Measurements from ENCODE around the gene CALY.

CALY gene

GRCh38 chr10:133312769-133313145 is 23.9 kb downstream of the CALY start:
- FAIRE-seq, result no peak
- TF ChIP-seq TAF1 (IDR thresholded peaks at IDR 0.05; ENCODE audit: borderline replicate concordance, low read depth, low read length) (no peak), POLR2A (IDR thresholded peaks at IDR 0.05; ENCODE audit: low read depth, low read length) (no peak)
- no peak for DNase-seq (ENCODE audit: insufficient read length)

- TF ChIP-seq POLR2A (IDR thresholded peaks at IDR 0.05; ENCODE audit: low read depth, low read length) (no peak), POLR2AphosphoS5 (IDR thresholded peaks at IDR 0.05; ENCODE audit: low read depth, low read length) (no peak), TAF1 (IDR thresholded peaks at IDR 0.05; ENCODE audit: borderline replicate concordance, low read depth, low read length) (no peak)
- no peak for DNase-seq (ENCODE audit: insufficient read length)
- no peak for FAIRE-seq
Measured at GRCh38 chr10:133312016-133312768, 24.5 kb downstream of the CALY start.

GRCh38 chr10:133311570-133311969 is 25.1 kb downstream of the CALY start:
- DNase-seq (ENCODE audit: insufficient read length) (no peak), FAIRE-seq (no peak)
- TF ChIP-seq TAF1 (IDR thresholded peaks at IDR 0.05; ENCODE audit: borderline replicate concordance, low read depth, low read length), result no peak
- TF ChIP-seq POLR2A (IDR thresholded peaks at IDR 0.05; ENCODE audit: low read depth, low read length), result no peak
- TF ChIP-seq POLR2AphosphoS5 (IDR thresholded peaks at IDR 0.05; ENCODE audit: low read depth, low read length), result no peak

GRCh38 chr10:133310789-133311188 is 25.9 kb downstream of the CALY start:
- FAIRE-seq, result no peak
- no peak for TF ChIP-seq TAF1 (IDR thresholded peaks at IDR 0.05; ENCODE audit: borderline replicate concordance, low read depth, low read length)
- no peak for TF ChIP-seq POLR2AphosphoS5 (IDR thresholded peaks at IDR 0.05; ENCODE audit: low read depth, low read length)
- TF ChIP-seq POLR2A (IDR thresholded peaks at IDR 0.05; ENCODE audit: low read depth, low read length), result no peak
- no peak for DNase-seq (ENCODE audit: insufficient read length)

- FAIRE-seq, result no peak
- TF ChIP-seq POLR2AphosphoS5 (IDR thresholded peaks at IDR 0.05; ENCODE audit: low read depth, low read length) (no peak), TAF1 (IDR thresholded peaks at IDR 0.05; ENCODE audit: borderline replicate concordance, low read depth, low read length) (no peak), POLR2A (IDR thresholded peaks at IDR 0.05; ENCODE audit: low read depth, low read length) (no peak)
- no peak for DNase-seq (ENCODE audit: insufficient read length)
Measured at GRCh38 chr10:133310399-133310755, 26.3 kb downstream of the CALY start.

GRCh38 chr10:133309720-133310398 is 26.8 kb downstream of the CALY start:
- DNase-seq (ENCODE audit: insufficient read length), result no peak
- TF ChIP-seq POLR2AphosphoS5 (IDR thresholded peaks at IDR 0.05; ENCODE audit: low read depth, low read length), result no peak
- no peak for TF ChIP-seq TAF1 (IDR thresholded peaks at IDR 0.05; ENCODE audit: borderline replicate concordance, low read depth, low read length)
- no peak for TF ChIP-seq POLR2A (IDR thresholded peaks at IDR 0.05; ENCODE audit: low read depth, low read length)
- no peak for FAIRE-seq

GRCh38 chr10:133309100-133309719 is 27.5 kb downstream of the CALY start:
- DNase-seq (ENCODE audit: insufficient read length) (peak; percentile 93), FAIRE-seq (no peak)
- no peak for TF ChIP-seq POLR2AphosphoS5 (IDR thresholded peaks at IDR 0.05; ENCODE audit: low read depth, low read length)
- no peak for TF ChIP-seq TAF1 (IDR thresholded peaks at IDR 0.05; ENCODE audit: borderline replicate concordance, low read depth, low read length)

- DNase-seq (ENCODE audit: insufficient read length) (peak; percentile 85), FAIRE-seq (peak; percentile 97)
- TF ChIP-seq TAF1 (IDR thresholded peaks at IDR 0.05; ENCODE audit: borderline replicate concordance, low read depth, low read length) (no peak), POLR2AphosphoS5 (IDR thresholded peaks at IDR 0.05; ENCODE audit: low read depth, low read length) (peak; percentile 70), POLR2A (IDR thresholded peaks at IDR 0.05; ENCODE audit: low read depth, low read length) (peak; percentile 76; the same call in 1 of the 2 replicates)
Measured at GRCh38 chr10:133308421-133309099, 28.1 kb downstream of the CALY start, which contains the start of the genes TUBGCP2 and ZNF511. Gene TUBGCP2, minus strand, starts transcription at chr10:133308872. Its CDS starts 5,931 bp downstream, at chr10:133302941. Gene ZNF511, plus strand, starts transcription at chr10:133308914. Its CDS starts 30 bp downstream, at chr10:133308944.

- FAIRE-seq, result peak; percentile 95
Measured at GRCh38 chr10:133307776-133308420, 28.8 kb downstream of the CALY start.

GRCh38 chr10:133306941-133307379 is 29.7 kb downstream of the CALY start:
- DNase-seq (ENCODE audit: insufficient read length), result no peak
- no peak for FAIRE-seq
- TF ChIP-seq TAF1 (IDR thresholded peaks at IDR 0.05; ENCODE audit: borderline replicate concordance, low read depth, low read length) (no peak), POLR2A (IDR thresholded peaks at IDR 0.05; ENCODE audit: low read depth, low read length) (no peak), POLR2AphosphoS5 (IDR thresholded peaks at IDR 0.05; ENCODE audit: low read depth, low read length) (no peak)

More at GRCh38 chr10:133307776-133308420, 28.8 kb downstream of the CALY start:
- DNase-seq (ENCODE audit: insufficient read length), result no peak
- TF ChIP-seq TAF1 (IDR thresholded peaks at IDR 0.05; ENCODE audit: borderline replicate concordance, low read depth, low read length) (no peak), POLR2AphosphoS5 (IDR thresholded peaks at IDR 0.05; ENCODE audit: low read depth, low read length) (no peak), POLR2A (IDR thresholded peaks at IDR 0.05; ENCODE audit: low read depth, low read length) (no peak)

GRCh38 chr10:133306097-133306476 is 30.6 kb downstream of the CALY start:
- TF ChIP-seq POLR2AphosphoS5 (IDR thresholded peaks at IDR 0.05; ENCODE audit: low read depth, low read length) (no peak), TAF1 (IDR thresholded peaks at IDR 0.05; ENCODE audit: borderline replicate concordance, low read depth, low read length) (no peak), POLR2A (IDR thresholded peaks at IDR 0.05; ENCODE audit: low read depth, low read length) (no peak)
- FAIRE-seq (no peak), DNase-seq (ENCODE audit: insufficient read length) (no peak)
